Stimulated activated CD4-positive, alpha-beta T cell treated with anti-CD3 and anti-CD28 coated beads, Interleukin-4, amount 100 ng/mL, for 4 hours (primary cell): ENCODE measurements around the gene DIRAS1.

Experiments used
- DNase-seq, 2 experiments: peaks; one replicate each; pipeline ENCODE4 v3.0.0-alpha.2; 2020

Gene DIRAS1

DNA sequence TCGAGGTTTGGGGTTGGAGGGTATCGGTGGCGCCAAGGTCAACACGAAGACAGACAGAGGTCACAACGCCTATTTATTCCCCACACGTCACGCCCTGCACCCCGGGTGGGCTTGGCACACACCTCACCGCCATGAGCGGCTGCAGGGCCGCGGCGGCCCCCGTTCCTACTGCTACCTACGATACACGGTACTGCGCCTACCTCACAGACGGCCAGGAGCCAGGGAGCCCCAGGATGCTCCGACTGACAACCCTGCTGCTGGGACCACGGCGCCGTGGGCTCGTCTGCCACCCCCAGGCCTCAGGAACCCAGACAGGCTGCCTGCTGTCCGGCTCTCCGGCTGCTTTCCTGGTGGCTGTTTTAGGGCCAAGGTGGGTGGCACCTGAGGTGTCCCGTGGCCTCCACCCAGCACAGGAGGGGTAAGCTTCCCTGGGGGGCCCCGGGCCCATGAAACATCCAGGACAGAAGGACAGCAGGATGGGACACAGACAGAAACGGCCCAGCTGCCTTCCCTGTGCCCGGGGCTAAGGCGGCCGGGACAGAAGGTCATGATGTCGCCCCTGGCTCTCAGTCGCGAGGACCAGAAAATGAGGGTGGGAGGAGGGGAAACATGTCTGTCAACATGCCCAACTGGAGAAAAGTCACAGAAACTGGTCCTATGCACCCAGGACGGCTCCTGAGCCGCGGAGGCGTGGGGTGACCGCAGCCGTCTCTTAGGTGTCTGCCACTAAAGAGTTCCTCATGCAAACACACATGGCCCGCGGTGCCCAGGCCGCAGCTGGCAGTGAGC lies 33.7 kb upstream of the DIRAS1 start:
- no peak for DNase-seq

DNA sequence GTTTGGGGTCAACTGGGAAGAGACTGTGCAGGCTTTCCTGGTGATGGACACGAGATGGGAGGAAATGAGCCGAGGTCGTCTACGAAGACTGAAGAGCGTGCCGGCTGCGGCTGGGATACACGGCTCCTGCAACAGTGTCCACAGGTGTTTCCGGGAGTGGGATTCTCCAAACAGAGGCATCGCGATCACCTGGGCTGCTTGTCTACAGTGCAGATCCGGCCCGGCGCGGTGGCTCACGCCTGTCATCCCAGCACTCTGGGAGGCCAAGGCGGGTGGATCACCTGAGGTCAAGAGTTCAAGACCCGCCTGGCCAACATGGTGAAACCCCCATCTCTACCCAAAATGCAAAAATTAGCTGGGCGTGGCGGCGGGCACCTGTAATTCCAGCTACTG lies 30.3 kb upstream of the DIRAS1 start:
- DNase-seq, result no peak

DNA sequence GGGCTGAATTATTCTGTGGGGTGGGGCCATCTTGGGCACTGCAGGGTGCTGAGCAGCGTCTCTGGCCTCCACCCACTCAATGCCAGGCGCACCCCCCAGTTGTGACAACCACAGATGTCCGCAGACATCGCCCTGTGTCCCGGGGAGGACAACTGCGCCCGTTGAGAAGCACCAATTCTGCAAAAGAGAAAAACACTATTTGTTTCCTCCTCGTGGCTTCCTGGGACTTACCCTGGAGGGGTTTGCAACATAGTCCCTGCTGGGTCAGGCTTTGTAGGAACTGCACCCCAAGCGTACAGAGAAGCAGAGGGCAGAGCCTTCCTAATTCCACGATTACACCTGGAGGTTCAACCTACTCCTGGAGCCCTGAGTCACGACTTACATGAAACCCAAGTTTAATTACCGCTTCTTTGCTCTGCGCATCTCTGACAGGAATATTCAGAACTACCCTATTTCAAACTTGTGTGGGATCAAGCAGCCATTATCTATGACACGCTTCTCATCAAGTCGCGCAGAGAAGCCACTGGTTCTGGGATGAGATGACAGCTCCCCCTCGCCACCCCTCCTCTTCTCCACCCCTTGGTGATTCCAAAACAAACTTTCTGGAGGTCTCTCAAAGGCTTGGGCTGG lies 29.8 kb upstream of the DIRAS1 start:
- no peak for DNase-seq

DNA sequence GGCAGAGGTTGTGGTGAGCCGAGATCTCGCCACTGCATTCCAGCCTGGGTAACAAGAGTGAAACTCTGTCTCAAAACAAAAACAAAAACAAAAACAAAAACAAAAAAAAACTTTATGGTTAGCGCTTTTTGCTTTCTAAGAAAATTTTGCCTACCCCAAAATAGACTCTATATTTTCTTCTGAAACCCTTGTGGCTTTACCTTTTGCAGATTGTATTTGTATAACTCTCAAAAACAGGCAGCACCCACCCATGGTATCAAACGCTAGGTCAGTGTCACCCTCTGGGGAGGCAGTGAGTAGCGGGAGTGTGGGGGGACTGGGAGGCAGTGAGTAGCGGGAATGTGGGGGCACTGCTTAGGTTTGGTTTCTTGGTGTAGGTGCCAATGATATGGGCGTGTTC lies 26.2 kb upstream of the DIRAS1 start:
- no peak for DNase-seq

DNA sequence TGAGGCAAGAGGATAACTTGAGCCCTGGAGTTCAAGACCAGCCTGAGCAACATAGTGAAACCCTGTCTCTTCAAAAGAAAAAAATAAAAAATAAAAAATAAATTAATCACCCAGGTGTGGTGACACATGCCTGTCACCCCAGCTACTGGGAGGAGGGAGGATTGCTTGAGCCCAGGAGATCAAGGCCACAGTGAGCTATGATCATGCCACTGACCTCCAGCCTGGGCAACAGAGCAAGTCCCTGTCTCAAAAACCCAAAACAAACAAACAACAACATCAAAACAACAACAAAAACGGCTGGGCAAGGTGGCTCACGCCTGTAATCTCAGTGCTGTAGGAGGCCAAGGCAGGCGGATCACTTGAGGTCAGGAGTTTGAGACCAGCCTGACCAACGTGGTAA lies 22.9 kb upstream of the DIRAS1 start:
- no peak for DNase-seq

DNA sequence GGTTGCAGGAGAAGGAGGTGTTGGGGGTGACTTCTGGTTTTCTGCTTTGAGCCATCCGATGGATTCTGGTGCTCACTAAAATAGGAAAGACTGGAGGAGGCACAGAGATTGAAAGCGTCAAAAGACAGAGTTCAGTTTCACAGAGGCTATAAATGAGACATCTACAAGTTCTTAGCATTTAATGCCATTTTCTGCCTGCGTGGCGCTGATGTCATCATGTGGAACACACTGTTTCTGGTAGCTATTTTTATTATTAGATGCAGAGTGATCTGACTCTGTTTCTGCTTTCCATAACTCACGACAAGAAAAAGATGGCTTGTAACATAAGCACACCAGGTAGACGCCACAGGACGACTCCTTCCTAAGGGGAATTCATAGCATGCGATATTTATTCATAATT lies 21.9 kb upstream of the DIRAS1 start:
- no peak for DNase-seq

DNA sequence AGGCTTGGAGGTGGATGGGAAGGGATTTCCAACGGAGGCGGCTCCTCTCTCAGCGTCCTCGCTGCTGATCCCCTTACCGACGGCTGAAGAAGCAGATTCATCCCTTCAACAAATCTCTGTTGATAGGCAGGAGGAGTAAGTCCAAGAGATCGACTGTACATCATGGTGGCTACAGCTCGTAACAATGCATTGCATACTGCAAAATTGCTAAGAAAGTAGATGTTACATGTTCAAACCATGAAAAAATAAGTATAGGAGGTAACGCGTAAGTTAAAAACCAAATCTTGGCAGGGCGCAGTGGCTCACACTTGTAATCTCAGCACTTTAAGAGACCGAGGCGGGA lies 19.1 kb upstream of the DIRAS1 start:
- no peak for DNase-seq

DNA sequence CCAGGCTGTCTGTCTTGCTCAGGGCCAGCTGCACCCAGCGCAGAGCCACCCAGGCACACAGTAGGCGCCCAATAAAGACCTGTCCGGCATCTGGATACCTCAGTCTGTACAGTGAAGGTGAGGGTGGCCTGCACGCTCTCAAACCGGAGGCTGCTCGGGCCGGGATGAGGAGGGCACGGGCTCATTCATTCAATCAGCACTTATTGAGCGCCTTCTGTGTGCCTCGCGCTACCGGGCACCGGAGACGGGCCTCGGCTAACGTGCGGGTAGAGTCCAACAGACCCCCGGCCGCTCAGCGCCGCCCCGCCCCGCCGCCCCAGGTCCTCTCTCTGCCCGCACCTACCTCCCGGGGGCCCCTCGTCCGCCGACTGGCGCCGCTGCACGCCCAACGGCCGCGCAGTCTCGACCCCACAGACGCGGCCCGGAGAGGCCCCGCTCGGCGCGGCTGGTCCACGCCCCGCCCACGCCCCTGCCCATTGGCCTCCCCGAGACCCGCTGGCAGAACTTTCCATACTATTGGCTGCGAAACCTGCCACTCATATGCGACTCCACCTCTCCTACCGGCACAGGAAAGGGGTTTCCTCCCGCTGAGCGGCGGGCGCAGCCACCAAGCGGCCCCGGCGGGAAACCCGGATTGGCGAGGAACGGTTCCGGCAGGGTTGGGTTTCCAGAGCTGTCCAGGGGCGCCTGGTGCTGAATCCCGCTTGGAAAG lies 18.6 kb upstream of the DIRAS1 start, which contains the start of gene SLC39A3:
SLC39A3 (minus strand) TSS at position 416 of the 712 bp plus-strand sequence. CDS start 2,760 bp downstream, outside the sequence.
- DNase-seq, result peak; percentile 99

DNA sequence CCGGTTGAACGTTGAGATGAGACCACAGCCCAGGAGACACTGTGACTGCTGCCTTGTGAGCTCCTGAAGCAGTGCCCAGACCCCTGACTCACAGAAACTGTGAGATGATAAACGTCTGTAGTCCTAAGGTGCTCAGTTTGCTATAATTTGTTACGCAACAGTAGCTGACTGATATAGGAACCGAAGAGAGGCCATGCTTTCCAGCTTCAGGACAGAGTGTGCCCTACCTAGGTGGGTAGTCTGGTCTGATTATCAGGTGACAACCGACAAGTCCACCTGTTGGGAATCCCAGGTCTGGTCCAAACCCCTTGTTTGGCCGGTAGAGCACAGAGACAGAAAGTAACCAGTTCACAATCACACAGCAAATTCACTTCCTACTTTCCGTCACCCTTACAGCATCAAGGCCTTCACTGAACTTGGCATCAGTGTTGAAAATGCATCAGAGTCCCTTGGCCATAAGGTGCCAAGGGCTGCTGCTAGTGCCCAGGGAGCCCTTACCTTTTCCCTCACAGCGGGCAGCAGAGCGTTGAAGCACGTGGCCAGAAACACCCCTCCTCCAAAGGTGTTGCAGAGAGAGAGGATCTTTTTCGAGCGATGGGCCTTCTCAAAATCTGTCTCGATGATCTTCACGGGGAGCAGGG lies 15.5 kb upstream of the DIRAS1 start:
- no peak for DNase-seq

DNA sequence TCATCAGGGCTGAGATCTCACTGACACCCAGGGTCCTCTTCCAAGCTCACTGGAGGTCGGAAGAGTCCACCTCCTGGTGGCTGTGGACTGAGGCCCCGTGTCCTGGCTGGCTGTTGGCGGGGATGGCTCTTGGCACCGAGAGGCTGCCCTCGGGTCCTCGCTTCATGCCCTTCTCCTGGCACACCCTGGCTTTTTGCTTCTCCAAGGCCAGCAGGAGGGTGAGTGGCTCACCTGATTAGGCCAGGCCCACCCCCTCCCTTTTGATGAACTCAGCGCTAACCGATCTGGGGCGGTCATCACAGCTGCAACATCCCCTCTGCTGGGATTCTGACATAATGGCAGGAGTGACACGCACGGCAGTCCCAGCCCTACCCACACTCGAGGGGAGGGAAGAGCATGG lies 14.2 kb upstream of the DIRAS1 start:
- DNase-seq, result no peak

DNA sequence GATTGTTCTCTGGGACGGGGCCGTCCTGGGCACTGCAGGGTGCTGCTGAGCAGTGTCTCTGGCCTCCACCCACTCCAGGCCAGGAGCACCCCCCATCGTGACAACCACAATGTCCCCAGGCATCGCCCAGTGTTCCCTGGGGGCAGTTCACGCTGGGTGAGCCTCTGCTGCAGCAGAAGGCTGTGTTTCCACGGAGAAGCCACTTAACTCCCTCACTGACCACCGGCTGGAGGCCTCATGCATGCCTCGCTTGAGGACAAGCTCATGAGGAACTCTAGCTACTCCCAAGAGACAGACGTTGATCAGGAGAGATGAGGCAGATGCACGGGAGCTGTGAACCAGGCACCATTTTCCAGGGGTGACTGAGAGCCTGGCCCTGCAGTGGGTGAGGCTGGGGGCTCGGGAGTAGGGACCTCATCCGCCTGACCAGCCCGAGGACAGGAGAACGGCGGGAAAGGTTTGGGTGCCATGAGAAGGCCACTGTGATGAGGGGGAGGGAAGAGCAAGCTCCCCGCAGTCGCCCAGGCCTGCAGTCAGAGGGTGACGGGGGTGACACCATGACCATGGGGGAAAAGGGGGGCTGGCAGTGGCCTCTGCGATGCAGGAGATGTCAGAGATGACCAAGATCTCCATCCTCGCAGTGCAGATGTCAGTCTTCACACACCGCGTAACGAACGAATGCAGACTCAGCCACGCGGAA lies 13.6 kb upstream of the DIRAS1 start:
- DNase-seq, result no peak

DNA sequence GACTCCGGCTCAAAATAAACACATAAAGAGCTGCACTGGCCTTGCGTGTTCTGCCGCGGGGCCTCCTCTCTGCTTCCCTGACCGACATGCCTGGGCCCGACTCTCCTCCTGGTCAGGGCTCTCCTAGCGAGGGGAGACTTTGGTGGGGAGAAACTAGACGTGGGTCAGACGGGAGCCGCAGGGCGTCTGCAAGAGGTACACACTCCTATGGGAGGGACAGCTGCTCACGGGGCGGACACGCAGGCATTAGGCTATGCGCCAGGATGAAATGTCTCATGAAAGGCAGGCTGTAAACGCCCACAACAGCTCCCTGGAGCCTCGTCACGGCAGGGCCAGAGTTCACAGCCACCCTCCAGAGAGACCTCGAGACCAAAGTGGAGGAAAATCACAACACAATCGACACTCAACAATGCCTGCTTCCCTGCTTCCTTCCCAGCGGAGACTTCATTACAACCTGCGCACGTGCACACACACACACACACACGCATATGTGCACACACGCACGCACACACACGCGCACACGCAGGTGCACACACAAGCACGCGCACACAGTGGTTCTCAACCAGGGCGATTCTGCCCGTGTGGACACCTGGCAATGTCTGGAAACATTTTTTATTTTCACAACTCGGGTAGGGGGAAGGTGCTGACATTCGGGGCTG lies 12.9 kb upstream of the DIRAS1 start:
- no peak for DNase-seq

DNA sequence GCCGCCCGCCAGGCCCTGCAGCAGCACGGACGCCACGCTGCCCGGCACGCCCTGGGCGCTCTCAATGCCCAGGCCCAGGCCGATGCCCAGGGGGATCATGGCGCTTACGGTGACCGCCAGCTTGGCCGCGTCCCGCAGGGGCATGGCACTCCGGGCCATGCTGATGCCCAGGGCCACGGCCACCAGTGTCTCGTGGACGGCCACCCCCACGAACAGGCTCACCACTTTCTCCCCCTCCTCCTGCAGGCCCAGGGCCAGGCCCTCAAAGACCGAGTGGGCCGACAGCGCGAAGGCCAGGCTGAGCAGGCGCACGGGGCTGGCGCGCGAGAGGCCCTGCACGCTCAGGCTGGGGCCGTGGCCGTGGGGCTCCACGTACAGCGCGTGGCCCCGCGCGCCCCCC lies 11.7 kb upstream of the DIRAS1 start:
- no peak for DNase-seq

DNA sequence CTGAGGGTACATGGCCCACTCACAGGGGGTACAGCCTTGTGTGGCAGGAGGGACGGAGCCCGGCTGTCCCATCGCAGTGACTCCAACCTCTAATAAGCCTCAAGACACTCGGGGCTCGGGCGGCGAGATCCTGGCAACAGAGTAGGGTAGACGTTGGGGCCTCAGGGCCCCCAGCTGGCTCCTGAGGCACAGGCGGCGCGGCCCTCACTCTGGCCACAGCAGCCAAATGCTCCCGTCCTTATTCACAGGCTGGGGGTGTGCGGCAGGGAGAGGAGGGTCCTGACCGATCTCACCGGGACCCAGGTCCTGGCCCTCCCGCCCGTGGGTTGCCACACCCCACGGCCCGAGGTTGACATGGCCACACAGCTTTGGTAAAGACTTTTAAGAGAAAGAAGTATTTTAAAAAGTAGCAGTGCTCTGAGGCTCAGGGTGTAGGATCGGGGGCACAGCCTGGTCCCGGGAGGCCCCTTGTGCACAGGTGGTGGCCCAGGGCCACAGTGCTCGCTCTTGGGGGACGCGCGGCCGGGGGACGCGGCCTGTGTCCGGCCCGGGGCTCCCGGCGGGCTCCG lies 11.1 kb upstream of the DIRAS1 start:
- DNase-seq, result no peak

DNA sequence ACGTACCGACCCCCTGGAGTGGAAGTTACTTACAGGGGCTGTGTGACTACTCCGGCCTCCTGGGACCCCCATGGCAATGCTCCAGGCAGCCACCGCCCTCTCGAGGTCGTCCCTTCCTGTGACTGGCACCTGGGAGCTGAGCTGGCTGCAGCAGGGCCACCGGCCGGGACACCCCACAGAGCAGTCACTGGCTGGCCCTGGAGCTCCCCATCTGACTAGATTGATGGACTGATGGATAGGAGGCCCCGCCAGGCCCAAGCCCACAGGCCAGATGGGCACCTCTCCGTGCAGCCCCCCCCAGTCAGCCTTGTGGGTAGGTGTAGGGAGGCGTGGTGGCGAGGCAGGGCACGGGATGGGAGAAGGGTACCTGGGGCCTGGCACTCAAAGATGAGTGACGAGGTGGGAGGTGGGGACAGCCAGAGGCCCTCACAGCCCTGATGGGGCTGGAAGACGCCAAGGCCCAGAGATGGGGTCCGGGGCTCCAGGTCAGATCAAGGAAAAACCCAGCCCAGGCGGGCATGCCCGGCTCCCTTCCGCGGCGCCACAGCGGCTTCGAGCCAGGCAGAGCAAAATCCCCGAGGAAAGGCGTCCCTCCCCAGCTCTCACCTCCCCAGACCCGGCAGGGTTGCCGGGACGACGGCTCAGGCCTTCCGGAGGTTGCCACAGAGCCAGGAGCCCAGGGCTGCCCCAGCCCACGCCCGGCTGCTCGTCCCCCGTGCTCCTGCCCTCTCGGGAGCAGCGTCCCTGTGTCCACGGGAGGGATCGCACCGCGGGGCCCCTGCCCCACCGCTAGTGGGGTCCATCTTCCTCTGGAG lies 10.2 kb upstream of the DIRAS1 start:
- no peak for DNase-seq

DNA sequence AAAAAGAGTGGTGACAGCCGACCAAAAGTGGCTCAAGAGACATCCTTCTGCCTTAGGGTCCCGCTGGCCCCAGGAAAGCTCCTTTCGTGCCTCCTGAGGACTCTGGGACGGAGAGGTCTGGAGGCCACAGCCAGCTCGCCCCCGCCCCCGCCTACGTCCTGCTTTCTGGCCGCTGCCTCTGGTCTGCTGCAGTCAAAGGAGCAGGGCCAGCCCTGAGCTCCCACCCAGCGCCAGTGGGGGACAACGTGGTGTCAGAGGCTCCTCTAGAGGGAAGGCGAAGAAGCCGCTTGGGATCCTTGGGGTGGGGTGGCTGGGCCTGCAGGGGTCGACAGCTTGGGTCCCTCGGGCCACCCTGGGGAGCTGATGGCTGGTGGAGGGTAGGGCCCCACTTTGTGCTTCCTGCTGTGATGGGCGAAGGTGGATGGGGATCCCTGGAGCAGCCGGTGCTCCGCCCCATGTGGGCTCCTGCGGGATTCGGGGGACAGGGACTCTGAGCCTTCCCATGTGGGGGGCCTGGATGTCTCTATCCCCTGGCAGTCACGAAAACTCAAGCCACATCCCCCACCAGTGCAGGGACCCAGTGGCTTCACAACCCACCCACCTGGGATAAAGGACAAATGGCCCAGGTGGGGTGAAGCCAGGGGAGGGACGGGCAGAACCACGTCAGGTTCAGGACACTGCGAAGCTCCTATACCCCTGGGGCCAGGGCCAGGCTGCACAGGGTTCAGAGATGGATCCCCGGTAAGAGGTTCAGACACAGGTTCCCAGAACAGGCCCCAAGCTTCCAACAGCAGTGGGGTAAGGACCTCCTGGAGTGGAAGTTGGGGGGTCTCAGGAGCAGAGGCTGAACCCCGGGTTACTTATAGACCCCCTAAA lies 9.0 kb upstream of the DIRAS1 start:
- no peak for DNase-seq

DNA sequence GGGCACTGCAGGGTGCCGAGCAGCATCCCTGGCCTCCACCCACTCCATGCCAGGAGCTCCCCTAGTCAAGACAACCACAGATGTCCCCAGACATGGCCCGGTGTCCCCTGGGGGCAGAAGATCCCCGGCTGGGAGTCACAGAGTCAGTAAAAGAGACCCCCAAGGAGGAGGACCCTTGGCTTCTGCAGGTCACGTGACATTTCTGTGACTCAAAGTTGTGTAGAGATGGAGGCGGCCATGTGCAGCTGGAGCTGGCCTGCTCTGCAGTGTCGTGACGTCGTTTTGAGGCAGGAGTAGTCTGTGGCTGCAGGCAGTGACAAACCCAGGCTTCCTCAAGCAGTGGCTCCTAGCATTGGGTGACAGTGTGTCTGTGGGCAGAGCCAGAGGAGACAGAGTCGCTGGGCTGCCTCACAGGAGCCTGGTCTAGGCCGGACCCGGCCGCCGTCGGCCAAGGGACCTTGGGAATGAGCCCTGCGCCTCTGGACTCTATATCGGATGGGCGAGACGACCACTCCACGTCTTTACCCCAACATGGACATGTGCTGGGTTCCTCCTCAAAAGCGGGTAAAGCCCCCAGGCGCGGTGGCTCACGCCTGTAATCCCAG lies 7.7 kb upstream of the DIRAS1 start:
- DNase-seq, result no peak

DNA sequence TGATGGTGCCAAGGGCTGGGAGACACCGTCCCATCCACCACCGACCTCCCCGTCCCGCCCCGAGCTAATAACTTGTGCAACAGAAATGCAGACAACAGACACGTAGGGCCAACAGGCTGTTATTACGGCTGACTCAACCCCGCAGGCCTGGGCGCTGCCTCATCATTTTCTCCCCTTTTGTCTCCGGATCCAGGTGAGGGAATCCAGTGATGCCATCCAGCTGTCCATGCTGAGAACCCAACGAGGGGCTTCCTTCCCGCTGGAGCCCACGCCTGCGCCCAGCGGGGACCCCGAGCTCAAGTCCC lies 6.4 kb upstream of the DIRAS1 start:
- DNase-seq, result no peak

DNA sequence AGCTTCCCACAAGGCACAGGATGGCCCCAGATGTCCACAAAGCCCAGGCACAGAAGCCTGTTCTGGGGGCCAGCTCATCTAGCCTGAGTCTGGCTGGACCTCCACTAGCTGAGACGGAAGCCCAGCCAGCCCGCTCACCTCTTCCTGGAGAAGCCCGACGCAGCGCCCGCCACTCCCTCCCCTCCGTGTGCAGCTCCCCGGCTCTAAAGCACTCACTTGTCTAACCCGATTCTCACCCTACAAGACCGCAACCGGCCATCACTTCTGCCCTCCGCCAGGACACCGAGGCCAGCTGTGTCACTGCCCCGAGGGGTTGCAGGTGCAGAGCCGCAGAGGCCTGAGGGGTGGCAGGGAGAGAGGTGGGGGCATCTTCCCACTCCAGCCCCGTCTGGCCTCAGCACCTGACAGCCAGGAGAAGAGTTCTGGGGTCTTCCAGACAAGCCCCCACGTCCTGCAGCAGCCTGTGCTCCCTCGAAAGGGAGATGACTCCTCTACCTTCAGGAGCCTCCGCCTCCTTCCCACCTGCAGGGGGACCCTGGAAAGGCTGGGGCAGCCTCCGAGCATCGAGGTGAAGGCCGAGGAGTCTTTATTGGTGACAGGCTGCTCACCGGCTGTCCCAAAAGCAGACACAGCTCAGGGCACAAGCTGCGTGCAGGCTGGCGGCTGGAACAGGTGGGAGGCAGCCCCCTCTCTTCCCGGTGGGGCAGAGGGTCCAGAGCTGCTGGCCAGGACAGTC lies 5.9 kb upstream of the DIRAS1 start:
- no peak for DNase-seq
